Smooth muscle cell of the umbilical artery (primary cell): ENCODE results near the gene FOXO6. TPM values are rescaled to one million over a fixed set of nuclear protein-coding genes. Genes with fewer than 3 reads are reported as not detected.

Source experiments
- total RNA-seq: library from RNA; depleted of rRNA; stranded (reverse); fragments of >200 nt; gene quantifications from 2 replicates; pipeline ENCODE4 v1.2.3, GENCODE V29; 2014

FOXO6 gene
- under 0.01 TPM in 1 of 2 replicates, not detected in the other for total RNA-seq

GRCh38 chr1:41360786-41361494, at the start of gene FOXO6:
FOXO6 (plus strand) TSS chr1:41361434.

Other genes with a start within 250 kb of the FOXO6 start
- 24.9 and 31.0 TPM in 2 replicates for gene SCMH1, start 119.1 kb upstream of the FOXO6 start, total RNA-seq
- not detected in 2 replicates for gene EDN2, start 123.2 kb downstream of the FOXO6 start, total RNA-seq